AG09319 (cell line): ENCODE results near the gene KIF21B.

Experiments
- DNase-seq: peaks from one replicate; pipeline ENCODE4 v3.0.0-alpha.2; 2010; ENCODE audit warnings: low read depth; ENCODE audit errors: extremely low read depth
- TF ChIP-seq, protein P1 (sequence below): IDR thresholded peaks from 2 replicates; pipeline ENCODE4 v1.5.1; 2011; ENCODE audit warnings: low read depth, mild to moderate bottlenecking, inconsistent platforms, low read length, moderate library complexity

KIF21B gene

DNA sequence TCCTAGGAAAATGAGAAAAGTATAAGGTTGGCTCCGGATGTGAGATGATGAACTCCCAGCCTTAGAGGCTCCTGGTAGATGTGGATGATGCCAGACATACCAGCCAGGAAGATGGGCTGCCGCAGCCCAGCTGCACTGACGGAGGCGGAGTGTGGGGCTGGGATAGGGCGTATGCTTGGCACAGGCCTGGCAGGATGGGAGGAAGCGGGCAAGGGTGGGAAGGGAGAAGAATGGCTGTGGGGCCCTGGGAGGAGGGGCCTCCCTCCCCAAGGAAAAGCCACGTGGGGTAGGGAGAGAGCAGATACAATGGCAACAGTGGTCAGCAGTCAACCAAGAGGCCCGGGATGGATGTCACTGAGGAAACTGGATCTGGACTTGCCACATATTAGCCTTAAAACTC lies 41.3 kb upstream of the KIF21B start:
- no peak for DNase-seq
- TF ChIP-seq, protein P1, sequence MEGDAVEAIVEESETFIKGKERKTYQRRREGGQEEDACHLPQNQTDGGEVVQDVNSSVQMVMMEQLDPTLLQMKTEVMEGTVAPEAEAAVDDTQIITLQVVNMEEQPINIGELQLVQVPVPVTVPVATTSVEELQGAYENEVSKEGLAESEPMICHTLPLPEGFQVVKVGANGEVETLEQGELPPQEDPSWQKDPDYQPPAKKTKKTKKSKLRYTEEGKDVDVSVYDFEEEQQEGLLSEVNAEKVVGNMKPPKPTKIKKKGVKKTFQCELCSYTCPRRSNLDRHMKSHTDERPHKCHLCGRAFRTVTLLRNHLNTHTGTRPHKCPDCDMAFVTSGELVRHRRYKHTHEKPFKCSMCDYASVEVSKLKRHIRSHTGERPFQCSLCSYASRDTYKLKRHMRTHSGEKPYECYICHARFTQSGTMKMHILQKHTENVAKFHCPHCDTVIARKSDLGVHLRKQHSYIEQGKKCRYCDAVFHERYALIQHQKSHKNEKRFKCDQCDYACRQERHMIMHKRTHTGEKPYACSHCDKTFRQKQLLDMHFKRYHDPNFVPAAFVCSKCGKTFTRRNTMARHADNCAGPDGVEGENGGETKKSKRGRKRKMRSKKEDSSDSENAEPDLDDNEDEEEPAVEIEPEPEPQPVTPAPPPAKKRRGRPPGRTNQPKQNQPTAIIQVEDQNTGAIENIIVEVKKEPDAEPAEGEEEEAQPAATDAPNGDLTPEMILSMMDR, result no peak

DNA sequence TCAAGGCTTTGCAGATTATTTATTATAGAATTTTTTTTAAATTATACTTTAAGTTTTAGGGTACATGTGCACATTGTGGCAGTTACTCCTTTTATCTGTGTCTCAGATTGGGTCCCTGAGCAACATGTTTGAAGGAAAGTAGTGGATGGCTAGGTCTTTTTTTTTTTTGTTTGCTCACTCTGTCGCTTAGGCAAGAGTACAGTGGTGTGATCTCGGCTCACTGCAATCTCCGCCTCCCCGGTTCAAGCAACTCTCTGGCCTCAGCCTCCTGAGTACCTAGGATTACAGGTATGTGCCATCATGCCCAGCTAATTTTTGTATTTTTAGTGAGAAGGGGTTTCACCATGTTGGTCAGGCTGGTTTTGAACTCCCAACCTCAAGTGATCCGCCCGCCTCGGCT lies 39.6 kb upstream of the KIF21B start:
- TF ChIP-seq, protein P1, result no peak
- no peak for DNase-seq

DNA sequence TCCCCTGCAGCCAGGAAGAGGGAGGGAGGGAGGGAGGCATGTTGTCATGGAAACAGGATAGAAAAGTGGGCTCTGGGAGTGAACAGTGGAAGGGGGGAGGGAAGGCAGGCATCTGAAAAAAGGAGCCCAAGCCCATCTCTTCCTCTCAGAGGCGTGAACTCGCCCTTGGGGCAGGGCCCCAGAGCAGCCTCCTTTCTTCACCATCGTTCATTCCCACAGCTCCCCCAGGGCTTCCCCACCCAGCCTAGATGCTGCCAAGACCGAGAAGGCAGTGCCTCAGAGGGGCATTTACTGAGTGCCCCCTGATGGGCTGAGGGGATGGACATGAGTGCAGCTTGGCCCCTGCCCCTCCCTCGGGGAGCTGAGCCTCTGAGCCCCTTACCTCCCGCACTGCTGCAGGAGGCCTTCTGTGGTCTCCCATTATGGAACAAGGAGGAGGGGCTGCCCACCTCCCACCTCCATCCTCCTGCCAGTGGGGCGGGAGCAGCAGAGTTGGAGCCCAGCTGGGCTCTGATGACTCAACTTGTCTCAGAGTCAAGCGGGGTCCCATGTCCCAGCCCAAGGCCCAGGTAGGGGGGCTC lies 39.1 kb upstream of the KIF21B start:
- DNase-seq, result no peak

DNA sequence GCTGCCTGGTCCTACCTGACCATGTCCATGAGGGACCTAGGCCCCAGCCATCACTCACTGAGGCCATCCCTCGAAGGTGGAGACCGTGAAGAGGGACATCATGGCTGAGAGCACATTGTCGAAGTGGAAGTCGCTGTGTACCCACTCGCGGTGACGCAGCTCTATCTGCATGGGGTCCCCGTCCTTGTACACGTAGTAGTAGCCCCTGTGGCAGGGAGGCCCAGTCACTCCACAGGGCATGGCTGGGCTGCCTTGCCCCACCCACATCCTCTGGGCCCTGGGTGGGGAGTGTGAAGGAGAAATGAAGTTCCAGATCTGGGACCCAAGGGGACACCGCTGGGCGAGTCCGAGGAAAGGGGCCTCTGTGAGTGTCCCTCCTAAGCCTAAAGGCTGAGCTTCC lies 38.4 kb upstream of the KIF21B start:
- TF ChIP-seq, protein P1, result no peak
- no peak for DNase-seq

More for the DNA sequence above, 39.1 kb upstream of the KIF21B start:
- TF ChIP-seq, protein P1, result no peak

DNA sequence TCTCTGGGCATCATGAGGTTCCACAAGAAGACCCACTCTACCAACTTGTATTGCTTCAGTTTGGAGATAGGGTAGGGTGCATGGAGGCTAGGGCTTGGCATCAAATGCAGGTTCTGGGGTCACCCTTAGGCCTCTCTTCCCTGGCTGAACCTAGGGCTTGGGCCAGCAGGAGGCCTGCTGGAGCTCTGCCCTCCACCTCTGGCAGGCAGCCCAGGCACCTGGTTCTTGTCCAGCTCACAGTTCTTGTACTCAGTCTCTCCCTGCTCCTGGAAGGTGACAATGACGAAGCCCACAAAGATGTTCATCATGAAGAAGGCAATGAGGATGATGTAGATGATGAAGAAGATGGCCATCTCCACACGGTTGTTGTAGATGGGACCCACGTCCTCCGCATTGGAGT lies 37.5 kb upstream of the KIF21B start:
- TF ChIP-seq, protein P1, result no peak
- DNase-seq, result no peak

DNA sequence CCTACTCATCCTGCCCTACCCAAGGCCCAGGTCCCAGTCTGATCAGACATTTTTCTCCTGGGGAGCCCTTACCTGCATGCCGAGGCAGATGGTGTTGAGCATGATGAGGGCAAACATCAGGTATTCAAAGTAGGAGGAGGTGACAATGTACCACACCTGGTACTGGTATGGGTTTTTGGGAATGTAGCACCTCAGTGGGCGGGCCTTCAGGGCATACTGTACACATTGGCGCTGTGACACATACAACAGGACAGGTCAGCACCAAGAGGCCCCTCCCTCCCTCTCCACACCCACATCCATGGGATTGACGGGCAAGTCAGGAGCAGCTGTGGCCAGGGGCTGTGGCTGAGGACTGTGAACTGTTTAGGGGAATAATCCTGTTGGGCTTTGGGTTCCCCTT lies 37.1 kb upstream of the KIF21B start:
- no peak for DNase-seq
- TF ChIP-seq, protein P1, result no peak

DNA sequence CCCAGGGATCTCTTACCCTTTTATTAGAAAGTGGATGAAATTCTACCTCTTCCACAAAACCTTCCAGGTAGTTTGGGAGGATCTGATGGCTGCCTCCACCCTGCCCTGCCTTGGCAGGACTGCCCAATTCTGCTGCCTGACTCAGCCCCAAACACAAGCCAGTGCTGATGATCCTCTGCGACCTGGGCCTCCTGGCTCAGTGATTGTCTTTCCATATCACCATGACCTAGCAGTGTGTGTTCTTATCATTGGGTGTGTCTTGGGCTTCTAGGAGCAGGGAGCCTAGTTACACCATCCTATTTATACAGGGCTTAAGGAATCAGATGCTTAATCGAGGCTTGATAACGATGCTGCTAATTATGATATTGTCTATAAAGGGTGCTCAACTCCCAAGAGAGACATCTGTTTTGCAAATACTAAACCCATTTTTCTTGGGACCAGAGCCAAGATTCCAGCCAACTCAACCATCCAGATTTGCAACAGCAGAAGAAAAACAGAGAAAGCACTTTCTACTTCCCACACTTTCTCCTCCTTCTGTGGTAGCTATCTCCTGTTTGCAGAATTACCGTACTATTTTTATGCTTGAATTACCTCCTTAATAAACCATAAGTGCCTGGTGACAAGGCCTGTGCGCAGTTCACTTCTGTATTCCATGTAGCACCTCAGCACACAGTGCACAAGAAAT lies 36.5 kb upstream of the KIF21B start:
- TF ChIP-seq, protein P1, result no peak
- no peak for DNase-seq
